GM18505 (cell line): ENCODE data around the gene VSTM5.
"Not testable (repeated sequence)": the region's sequence is repeated elsewhere in the genome, so short reads cannot be mapped to it uniquely, and the experiment has no call there.

Source experiments
- ATAC-seq: cut with Tn5 transposase; IDR thresholded peaks from one replicate; pipeline ENCODE4 v1.9.1; 2021; ENCODE audit not compliant: unreplicated experiment
- POLR2A ChIP-seq: IDR thresholded peaks from 4 replicates; pipeline ENCODE4 v1.6.1; 2011; ENCODE audit warnings: borderline replicate concordance; ENCODE audit not compliant: insufficient read depth, insufficient read length; ENCODE audit errors: extremely low read depth

VSTM5 gene

GRCh38 chr11:93850594-93851018 lies at the start of gene VSTM5:
Gene VSTM5 (minus strand): TSS chr11:93850618. CDS start chr11:93850502, 116 bp downstream.
- ATAC-seq, result no peak
- no peak for TF ChIP-seq POLR2A

- ATAC-seq, result no peak
- no peak for TF ChIP-seq POLR2A
Observed at GRCh38 chr11:93895106-93895862, 44.9 kb upstream of the VSTM5 start.

- no peak for TF ChIP-seq POLR2A
- no peak for ATAC-seq
Observed at GRCh38 chr11:93890391-93891051, 40.1 kb upstream of the VSTM5 start.

GRCh38 chr11:93887111-93887510 lies 36.7 kb upstream of the VSTM5 start:
- no peak for TF ChIP-seq POLR2A
- no peak for ATAC-seq

GRCh38 chr11:93879114-93879513 lies 28.7 kb upstream of the VSTM5 start:
- not testable (repeated sequence) for ATAC-seq

GRCh38 chr11:93875637-93876036 lies 25.2 kb upstream of the VSTM5 start:
- TF ChIP-seq POLR2A, result no peak

GRCh38 chr11:93871526-93871925 lies 21.1 kb upstream of the VSTM5 start:
- no peak for ATAC-seq
- TF ChIP-seq POLR2A, result no peak

More at GRCh38 chr11:93875637-93876036, 25.2 kb upstream of the VSTM5 start:
- no peak for ATAC-seq

GRCh38 chr11:93870616-93871015 lies 20.2 kb upstream of the VSTM5 start:
- TF ChIP-seq POLR2A, result no peak
- ATAC-seq, result no peak

GRCh38 chr11:93869830-93870229 lies 19.4 kb upstream of the VSTM5 start:
- no peak for TF ChIP-seq POLR2A
- ATAC-seq, result no peak

- ATAC-seq, result not testable (repeated sequence)
Observed at GRCh38 chr11:93868404-93868803, 18.0 kb upstream of the VSTM5 start.

- no peak for ATAC-seq
- TF ChIP-seq POLR2A, result no peak
Observed at GRCh38 chr11:93861808-93862207, 11.4 kb upstream of the VSTM5 start.

GRCh38 chr11:93858121-93858775 lies 7.8 kb upstream of the VSTM5 start:
- TF ChIP-seq POLR2A, result no peak
- ATAC-seq, result no peak

GRCh38 chr11:93857413-93858120 lies 7.1 kb upstream of the VSTM5 start:
- TF ChIP-seq POLR2A, result no peak
- no peak for ATAC-seq
